GM12878 (cell line): ENCODE measurements around the gene MAP3K5. TPM values are rescaled to one million over a fixed set of nuclear protein-coding genes. Genes with fewer than 3 reads are reported as not detected.

Experiments
- ATAC-seq: fragments of 200-7000 bp; cut with Tn5 transposase; 3 replicates; pipeline ENCODE4 v1.9.1; 2020; ENCODE audit warnings: mild to moderate bottlenecking, moderate library complexity
- BruUV-seq: library from RNA; stranded (reverse); fragments of 400-500 nt; replicated peaks from 2 replicates; lab custom pipeline; 2021; lab: Mats Ljungman, UMichigan
- CTCF ChIA-PET: fragments of 300-600 bp; sonication (Branson Sonifier 250); formaldehyde crosslinking; extraction: SDS; loops from one replicate; lab custom pipeline; 2021; ENCODE audit warnings: inconsistent platforms; lab: Yijun Ruan, JAX
- POLR2A ChIA-PET: fragments of 350-600 bp; formaldehyde crosslinking; extraction: SDS; loops from one replicate; lab custom pipeline; 2021; ENCODE audit warnings: inconsistent platforms; lab: Charles Lee
- RAD21 ChIA-PET: fragments of 300-600 bp; sonication (Branson Sonifier 250); formaldehyde crosslinking; loops from one replicate; lab custom pipeline; 2023; ENCODE audit warnings: antibody characterized with exemption; ENCODE audit not compliant: unreplicated experiment; lab: Charles Lee
- SMC1A ChIA-PET: fragments of 300-600 bp; sonication (Branson Sonifier 250); formaldehyde crosslinking; loops from one replicate; lab custom pipeline; 2023; ENCODE audit not compliant: unreplicated experiment, uncharacterized antibody; lab: Charles Lee
- DNase-seq: peaks from one replicate; pipeline ENCODE4 v3.0.0-alpha.2; 2011; ENCODE audit warnings: low read depth, low spot score
- FAIRE-seq: peaks from 3 replicates; lab custom pipeline; 2011; peaks lifted over from hg19 to GRCh38; lab: Jason Lieb, UNC
- H2AFZ ChIP-seq: 2 replicates; pipeline ENCODE4 v1.6.0; 2011; ENCODE audit warnings: low read depth, low read length, control low read depth; ENCODE audit not compliant: control insufficient read depth
- H3K27ac ChIP-seq: 2 replicates; pipeline ENCODE4 v1.5.1; 2011; ENCODE audit warnings: control low read depth; ENCODE audit not compliant: control insufficient read depth, insufficient read depth
- H3K27me3 ChIP-seq, 2 experiments: replicated peaks in 1 of 2; 2 replicates each; pipeline versions ENCODE4 v1.6.0 to v1.6.1; 2011; ENCODE audit warnings: low read length in 1 of 2; ENCODE audit not compliant: control insufficient read depth in 2 of 2, insufficient read depth in 2 of 2
- H3K36me3 ChIP-seq, 2 experiments: 2 replicates each; pipeline ENCODE4 v1.5.1; 2011; ENCODE audit warnings: low read length in 1 of 2; ENCODE audit not compliant: control insufficient read depth in 2 of 2, insufficient read depth in 2 of 2
- H3K4me1 ChIP-seq: 2 replicates; pipeline ENCODE4 v1.6.1; 2011; ENCODE audit warnings: mild to moderate bottlenecking, low read length, moderate library complexity, mixed read lengths; ENCODE audit not compliant: control insufficient read depth, insufficient read depth
- H3K4me2 ChIP-seq: 2 replicates; pipeline ENCODE4 v1.6.0; 2011; ENCODE audit warnings: control low read depth; ENCODE audit not compliant: control insufficient read depth, insufficient read depth
- H3K4me3 ChIP-seq: fragments of 200-600 bp; sonication (generic); 2 replicates; pipeline ENCODE4 v1.5.1; 2016
- H3K79me2 ChIP-seq: 2 replicates; pipeline ENCODE4 v1.6.0; 2011; ENCODE audit warnings: low read length; ENCODE audit not compliant: control insufficient read depth, insufficient read depth
- H3K9ac ChIP-seq: 2 replicates; pipeline ENCODE4 v1.8.0; 2011; ENCODE audit warnings: low read length, control low read depth, mixed read lengths; ENCODE audit not compliant: control insufficient read depth, insufficient read depth
- H3K9me3 ChIP-seq: replicated peaks from 3 replicates; pipeline ENCODE4 v1.5.1; 2011; ENCODE audit warnings: mild to moderate bottlenecking, low read length; ENCODE audit not compliant: control insufficient read depth, insufficient read depth
- H4K20me1 ChIP-seq: 2 replicates; pipeline ENCODE4 v1.6.0; 2011; ENCODE audit not compliant: control insufficient read depth, insufficient read depth
- BRCA1 ChIP-seq: IDR thresholded peaks from 2 replicates; pipeline ENCODE4 v1.6.1; 2011; ENCODE audit warnings: low read depth, low read length, improper control_type of control experiment
- CHD1 ChIP-seq: IDR thresholded peaks from 2 replicates; pipeline ENCODE4 v1.6.1; 2012; ENCODE audit warnings: low read depth, low read length, improper control_type of control experiment
- EP300 ChIP-seq, 2 experiments: fragments of 150-350 bp in 1 of 2; IDR thresholded peaks; 2 replicates each; pipeline ENCODE4 v1.6.1; 2011 to 2012; ENCODE audit warnings: low read depth in 2 of 2, low read length in 2 of 2, borderline replicate concordance in 1 of 2, improper control_type of control experiment in 1 of 2, inconsistent platforms in 1 of 2; ENCODE audit not compliant: control insufficient read depth in 1 of 2
- FOXK2 ChIP-seq: fragments of 450-650 bp; IDR thresholded peaks from 2 replicates; pipeline ENCODE4 v1.6.1; 2017; ENCODE audit warnings: mild to moderate bottlenecking, moderate library complexity
- IRF4 ChIP-seq: IDR thresholded peaks from 2 replicates; pipeline ENCODE4 v1.6.1; 2011; ENCODE audit warnings: low read depth, low read length
- JUND ChIP-seq: IDR thresholded peaks from 2 replicates; pipeline ENCODE4 v1.6.1; 2012; ENCODE audit warnings: low read depth, mild to moderate bottlenecking, low read length, improper control_type of control experiment, moderate library complexity
- NFYA ChIP-seq: IDR thresholded peaks from 2 replicates; pipeline ENCODE4 v1.6.1; 2011; ENCODE audit warnings: low read depth, mild to moderate bottlenecking, low read length, improper control_type of control experiment, borderline replicate concordance
- TAF1 ChIP-seq: IDR thresholded peaks from 2 replicates; pipeline ENCODE4 v1.6.1; 2011; ENCODE audit warnings: mild to moderate bottlenecking, low read depth, low read length, borderline replicate concordance
- YY1 ChIP-seq: IDR thresholded peaks from 2 replicates; pipeline ENCODE4 v1.6.1; 2011; ENCODE audit warnings: low read depth, mild to moderate bottlenecking, low read length
- ZNF622 ChIP-seq: fragments of 450-650 bp; IDR thresholded peaks from 2 replicates; pipeline ENCODE4 v1.6.1; 2017; ENCODE audit warnings: mild to moderate bottlenecking, inconsistent platforms
- ZZZ3 ChIP-seq: IDR thresholded peaks from 2 replicates; pipeline ENCODE4 v1.6.1; 2011; ENCODE audit warnings: low read depth; ENCODE audit not compliant: control insufficient read depth, insufficient read length
- WGBS: methylation state at CpG from one replicate; pipeline ENCODE4 v1.1.6; 2016; ENCODE audit warnings: low lambda C conversion rate; ENCODE audit not compliant: insufficient replicate concordance, insufficient coverage; ENCODE audit errors: missing lambda C conversion rate; 5-methylcytosine and 5-hydroxymethylcytosine counted together
- in situ Hi-C: fragments of 300-500 bp; cut with MboI; formaldehyde crosslinking; loops from 9 replicates; pipeline ENCODE4 v1.14.3; 2018; ENCODE audit warnings: mixed read lengths
- intact Hi-C: fragments of 100-400 bp; cut with micrococcal nuclease; formaldehyde crosslinking; loops from one replicate; pipeline ENCODE4 v1.14.2; 2022; ENCODE audit not compliant: unreplicated experiment
- polyA plus RNA-seq, 11 experiments: library from polyadenylated mRNA; depleted of rRNA in 4 of 11; unstranded in 6 of 11; stranded (reverse) in 5 of 11; fragments of >200 nt; fragmentation: Nextera tagmentation in 4 of 11; fragmentation: Illumina TruSeq in 1 of 11; extraction: Ambion mirVana in 4 of 11; extraction: Trizol in 1 of 11; gene quantifications; 1 replicate in 1 of 11; 2 replicates in 10 of 11; pipeline versions ENCODE4 v1.2.1 to v1.2.3, GENCODE V29; 2011 to 2016; ENCODE audit warnings: inconsistent platforms in 2 of 11, missing spikeins in 2 of 11, low read depth in 1 of 11
- total RNA-seq, 4 experiments: library from RNA; depleted of rRNA in 3 of 4; stranded (reverse); fragments of >200 nt in 3 of 4; fragmentation: Illumina TruSeq in 1 of 4; extraction: Trizol in 1 of 4; gene quantifications; 2 replicates each; pipeline versions ENCODE4 v1.2.1 to v1.2.3, GENCODE V29; 2013 to 2021
- TF ChIP-seq, protein P1 (sequence below): fragments of 450-650 bp; IDR thresholded peaks from 2 replicates; pipeline ENCODE4 v1.6.1; 2016; ENCODE audit warnings: mild to moderate bottlenecking
- TF ChIP-seq, protein P2 (sequence below): fragments of 150-350 bp; IDR thresholded peaks from 2 replicates; pipeline ENCODE4 v1.6.1; 2016; ENCODE audit warnings: low read depth, low read length
- TF ChIP-seq, protein P3 (sequence below): fragments of 450-650 bp; IDR thresholded peaks from 2 replicates; pipeline ENCODE4 v1.6.1; 2017; ENCODE audit warnings: antibody characterized with exemption, mild to moderate bottlenecking, moderate library complexity

MAP3K5 gene
- total and polyA plus RNA-seq, 10 of the 15 experiments (the other 5 are each of a cell fraction or from before 2014, with no cell fraction given) = 5.4 to 34.3 (median 26.4) TPM

DNA sequence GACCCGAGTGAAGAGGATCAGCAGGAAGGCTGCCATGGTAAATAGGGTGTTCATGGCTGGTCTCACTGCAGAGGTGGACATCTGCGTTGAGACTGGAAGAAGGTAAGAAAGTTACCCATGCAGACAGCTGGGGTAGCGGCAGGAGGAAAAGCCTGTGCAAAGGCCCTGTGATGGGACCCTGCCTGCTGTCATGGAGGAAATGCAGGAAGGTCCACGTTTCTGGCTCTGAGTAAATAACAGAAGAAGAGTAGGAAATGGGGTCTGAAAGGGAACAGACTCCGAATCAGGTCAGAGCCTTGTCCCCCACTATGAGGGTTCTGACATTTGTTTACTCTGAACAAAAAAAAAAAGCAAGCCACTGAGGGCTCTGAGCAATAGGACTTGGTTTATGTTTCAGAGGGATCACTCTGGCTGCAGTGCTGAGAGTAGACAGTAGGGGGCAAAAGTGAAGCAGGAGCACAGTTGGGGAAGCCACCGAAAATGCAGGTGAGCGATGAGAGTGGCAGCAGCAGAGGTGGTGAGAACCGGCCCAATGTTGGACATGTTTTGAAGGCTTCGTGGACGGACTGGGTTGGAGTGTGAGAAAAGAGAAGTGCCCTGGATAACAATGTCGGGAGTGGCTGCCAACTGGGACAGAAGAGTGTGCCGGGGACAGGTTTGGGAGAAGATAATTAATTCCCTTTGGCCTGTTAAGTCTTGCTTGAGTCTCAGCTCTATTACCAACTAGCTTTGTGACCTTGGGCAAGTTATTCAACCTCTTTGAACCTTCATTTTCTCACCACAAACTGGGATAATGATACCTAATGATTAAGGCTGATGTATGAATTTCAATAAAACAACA lies 184.1 kb downstream of the MAP3K5 start:
- 52% methylated on average over 12 of the region's 12 CpGs for WGBS
- H3K4me3 ChIP-seq = no peak overlapping the region
- CTCF ChIA-PET = interaction anchor here (1.0 to 1.4 kb wide), 4 partner anchors 20 to 184 kb away, joined by 4 to 11 read pairs (median 5); partner anchors contain the start of gene MAP3K5
- no peaks in the 10 kb centered on the region for H4K20me1 ChIP-seq
- in situ Hi-C loops (no loop called here), intact Hi-C loops (loop anchor here (1.0 kb wide), 1 partner anchor 185 kb away; no protein-coding TSS in a partner anchor)
- no TSS peak for BruUV-seq
- H3K4me1 ChIP-seq = no peaks in the 10 kb centered on the region
- no peak overlapping the region for H3K4me2 ChIP-seq
- H3K36me3 ChIP-seq = peaks cover 4 to 39% of the 10 kb centered on the region in 2 experiments
- no peak overlapping the region for H3K27ac ChIP-seq
- SMC1A ChIA-PET = interaction anchor here (1.2 to 1.3 kb wide), 3 partner anchors 17 to 185 kb away, joined by 3 read pairs; partner anchors contain the start of gene MAP3K5
- no peak overlapping the region for H3K9ac ChIP-seq
- H2AFZ ChIP-seq = no peak overlapping the region
- POLR2A ChIA-PET = no interaction called here
- H3K79me2 ChIP-seq = no peaks in the 10 kb centered on the region
- DNase-seq (peak; percentile 17), ATAC-seq (peak; percentile 96), FAIRE-seq (peak; percentile 73)
- no peaks in the 10 kb centered on the region for H3K9me3 ChIP-seq
- no peaks in the 10 kb centered on the region for H3K27me3 ChIP-seq
- RAD21 ChIA-PET = interaction anchor here (0.8 to 1.3 kb wide), 2 partner anchors 184 kb away, joined by 4 to 5 read pairs; partner anchors contain the start of gene MAP3K5
- TF ChIP-seq, protein P1, sequence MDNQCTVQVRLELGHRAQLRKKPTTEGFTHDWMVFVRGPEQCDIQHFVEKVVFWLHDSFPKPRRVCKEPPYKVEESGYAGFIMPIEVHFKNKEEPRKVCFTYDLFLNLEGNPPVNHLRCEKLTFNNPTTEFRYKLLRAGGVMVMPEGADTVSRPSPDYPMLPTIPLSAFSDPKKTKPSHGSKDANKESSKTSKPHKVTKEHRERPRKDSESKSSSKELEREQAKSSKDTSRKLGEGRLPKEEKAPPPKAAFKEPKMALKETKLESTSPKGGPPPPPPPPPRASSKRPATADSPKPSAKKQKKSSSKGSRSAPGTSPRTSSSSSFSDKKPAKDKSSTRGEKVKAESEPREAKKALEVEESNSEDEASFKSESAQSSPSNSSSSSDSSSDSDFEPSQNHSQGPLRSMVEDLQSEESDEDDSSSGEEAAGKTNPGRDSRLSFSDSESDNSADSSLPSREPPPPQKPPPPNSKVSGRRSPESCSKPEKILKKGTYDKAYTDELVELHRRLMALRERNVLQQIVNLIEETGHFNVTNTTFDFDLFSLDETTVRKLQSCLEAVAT = no peak
- no peak for TF ChIP-seq BRCA1
- no peak for TF ChIP-seq ZNF622
- no peak for TF ChIP-seq NFYA
- no peak for TF ChIP-seq IRF4
- no peak for TF ChIP-seq TAF1
- peak; percentile 57; the same call in 1 of the 2 replicates for TF ChIP-seq YY1
- TF ChIP-seq JUND = no peak
- TF ChIP-seq ZZZ3 = no peak
- no peak for TF ChIP-seq FOXK2
- TF ChIP-seq, protein P2, sequence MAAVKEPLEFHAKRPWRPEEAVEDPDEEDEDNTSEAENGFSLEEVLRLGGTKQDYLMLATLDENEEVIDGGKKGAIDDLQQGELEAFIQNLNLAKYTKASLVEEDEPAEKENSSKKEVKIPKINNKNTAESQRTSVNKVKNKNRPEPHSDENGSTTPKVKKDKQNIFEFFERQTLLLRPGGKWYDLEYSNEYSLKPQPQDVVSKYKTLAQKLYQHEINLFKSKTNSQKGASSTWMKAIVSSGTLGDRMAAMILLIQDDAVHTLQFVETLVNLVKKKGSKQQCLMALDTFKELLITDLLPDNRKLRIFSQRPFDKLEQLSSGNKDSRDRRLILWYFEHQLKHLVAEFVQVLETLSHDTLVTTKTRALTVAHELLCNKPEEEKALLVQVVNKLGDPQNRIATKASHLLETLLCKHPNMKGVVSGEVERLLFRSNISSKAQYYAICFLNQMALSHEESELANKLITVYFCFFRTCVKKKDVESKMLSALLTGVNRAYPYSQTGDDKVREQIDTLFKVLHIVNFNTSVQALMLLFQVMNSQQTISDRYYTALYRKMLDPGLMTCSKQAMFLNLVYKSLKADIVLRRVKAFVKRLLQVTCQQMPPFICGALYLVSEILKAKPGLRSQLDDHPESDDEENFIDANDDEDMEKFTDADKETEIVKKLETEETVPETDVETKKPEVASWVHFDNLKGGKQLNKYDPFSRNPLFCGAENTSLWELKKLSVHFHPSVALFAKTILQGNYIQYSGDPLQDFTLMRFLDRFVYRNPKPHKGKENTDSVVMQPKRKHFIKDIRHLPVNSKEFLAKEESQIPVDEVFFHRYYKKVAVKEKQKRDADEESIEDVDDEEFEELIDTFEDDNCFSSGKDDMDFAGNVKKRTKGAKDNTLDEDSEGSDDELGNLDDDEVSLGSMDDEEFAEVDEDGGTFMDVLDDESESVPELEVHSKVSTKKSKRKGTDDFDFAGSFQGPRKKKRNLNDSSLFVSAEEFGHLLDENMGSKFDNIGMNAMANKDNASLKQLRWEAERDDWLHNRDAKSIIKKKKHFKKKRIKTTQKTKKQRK = no peak
- no peak for TF ChIP-seq CHD1
- TF ChIP-seq EP300 (IDR thresholded peaks at IDR 0.05; ENCODE audit: borderline replicate concordance in 1 of 2, control insufficient read depth in 1 of 2, low read depth in 2 of 2, low read length in 2 of 2) = no peak
- TF ChIP-seq, protein P3, sequence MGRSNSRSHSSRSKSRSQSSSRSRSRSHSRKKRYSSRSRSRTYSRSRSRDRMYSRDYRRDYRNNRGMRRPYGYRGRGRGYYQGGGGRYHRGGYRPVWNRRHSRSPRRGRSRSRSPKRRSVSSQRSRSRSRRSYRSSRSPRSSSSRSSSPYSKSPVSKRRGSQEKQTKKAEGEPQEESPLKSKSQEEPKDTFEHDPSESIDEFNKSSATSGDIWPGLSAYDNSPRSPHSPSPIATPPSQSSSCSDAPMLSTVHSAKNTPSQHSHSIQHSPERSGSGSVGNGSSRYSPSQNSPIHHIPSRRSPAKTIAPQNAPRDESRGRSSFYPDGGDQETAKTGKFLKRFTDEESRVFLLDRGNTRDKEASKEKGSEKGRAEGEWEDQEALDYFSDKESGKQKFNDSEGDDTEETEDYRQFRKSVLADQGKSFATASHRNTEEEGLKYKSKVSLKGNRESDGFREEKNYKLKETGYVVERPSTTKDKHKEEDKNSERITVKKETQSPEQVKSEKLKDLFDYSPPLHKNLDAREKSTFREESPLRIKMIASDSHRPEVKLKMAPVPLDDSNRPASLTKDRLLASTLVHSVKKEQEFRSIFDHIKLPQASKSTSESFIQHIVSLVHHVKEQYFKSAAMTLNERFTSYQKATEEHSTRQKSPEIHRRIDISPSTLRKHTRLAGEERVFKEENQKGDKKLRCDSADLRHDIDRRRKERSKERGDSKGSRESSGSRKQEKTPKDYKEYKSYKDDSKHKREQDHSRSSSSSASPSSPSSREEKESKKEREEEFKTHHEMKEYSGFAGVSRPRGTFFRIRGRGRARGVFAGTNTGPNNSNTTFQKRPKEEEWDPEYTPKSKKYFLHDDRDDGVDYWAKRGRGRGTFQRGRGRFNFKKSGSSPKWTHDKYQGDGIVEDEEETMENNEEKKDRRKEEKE = no peak
